Gastrocnemius medialis (tissue), 4 donors: ENCODE measurements around the gene PRR5.

Experiments
- POLR2A ChIP-seq, 2 donors: fragments of 450-650 bp; IDR thresholded peaks; one replicate each; pipeline ENCODE4 v1.6.1; 2017; ENCODE audit warnings: antibody characterized with exemption in 2 of 2, mild to moderate bottlenecking in 2 of 2, moderate library complexity in 2 of 2
- TF ChIP-seq, protein P1 (sequence below), 5 experiments: fragments of 450-650 bp in 3 of 5; fragments of 200-600 bp in 2 of 5; sonication (generic) in 2 of 5; IDR thresholded peaks in 4 of 5; conservative IDR thresholded peaks in 1 of 5; 1 replicate in 4 of 5; 2 replicates in 1 of 5; pipeline ENCODE4 v1.5.1; 2016 to 2019; ENCODE audit warnings: antibody characterized with exemption in 5 of 5, mild to moderate bottlenecking in 3 of 5, moderate library complexity in 3 of 5

DNA sequence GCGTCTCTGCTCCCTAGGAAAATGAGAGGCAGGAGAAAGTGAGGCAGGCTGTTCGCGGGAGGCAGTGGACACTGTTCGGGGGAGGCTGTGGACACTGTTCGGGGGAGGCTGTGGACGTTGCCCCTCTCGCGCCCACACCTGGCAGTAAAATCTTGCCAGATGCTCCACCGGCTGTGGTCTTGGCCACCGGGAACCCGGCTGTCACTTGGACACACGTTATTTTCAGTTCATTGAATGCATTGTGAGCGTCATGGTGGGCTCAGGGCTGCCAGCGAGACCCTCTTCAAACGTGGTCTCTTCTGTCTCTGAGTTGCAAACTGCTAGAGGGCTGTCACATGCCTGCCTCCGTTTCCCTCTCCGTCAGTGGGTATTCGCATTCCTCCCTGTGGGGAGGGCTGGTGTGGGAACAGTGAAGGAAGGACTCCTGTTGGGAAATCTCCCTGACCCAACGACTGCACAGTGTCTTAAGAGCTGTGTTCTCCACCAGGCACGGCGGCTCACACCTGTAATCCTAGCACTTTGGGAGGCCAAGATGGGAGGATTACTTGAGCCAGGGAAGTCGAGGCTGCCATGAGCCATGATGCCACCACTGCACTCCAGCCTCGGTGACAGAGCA is 1.4 kb downstream of the PRR5 start:
- TF ChIP-seq, protein P1, sequence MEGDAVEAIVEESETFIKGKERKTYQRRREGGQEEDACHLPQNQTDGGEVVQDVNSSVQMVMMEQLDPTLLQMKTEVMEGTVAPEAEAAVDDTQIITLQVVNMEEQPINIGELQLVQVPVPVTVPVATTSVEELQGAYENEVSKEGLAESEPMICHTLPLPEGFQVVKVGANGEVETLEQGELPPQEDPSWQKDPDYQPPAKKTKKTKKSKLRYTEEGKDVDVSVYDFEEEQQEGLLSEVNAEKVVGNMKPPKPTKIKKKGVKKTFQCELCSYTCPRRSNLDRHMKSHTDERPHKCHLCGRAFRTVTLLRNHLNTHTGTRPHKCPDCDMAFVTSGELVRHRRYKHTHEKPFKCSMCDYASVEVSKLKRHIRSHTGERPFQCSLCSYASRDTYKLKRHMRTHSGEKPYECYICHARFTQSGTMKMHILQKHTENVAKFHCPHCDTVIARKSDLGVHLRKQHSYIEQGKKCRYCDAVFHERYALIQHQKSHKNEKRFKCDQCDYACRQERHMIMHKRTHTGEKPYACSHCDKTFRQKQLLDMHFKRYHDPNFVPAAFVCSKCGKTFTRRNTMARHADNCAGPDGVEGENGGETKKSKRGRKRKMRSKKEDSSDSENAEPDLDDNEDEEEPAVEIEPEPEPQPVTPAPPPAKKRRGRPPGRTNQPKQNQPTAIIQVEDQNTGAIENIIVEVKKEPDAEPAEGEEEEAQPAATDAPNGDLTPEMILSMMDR (IDR thresholded peaks at IDR 0.05 in 4 of 5, conservative IDR thresholded peaks at IDR 0.05 in 1 of 5), result no peak
- TF ChIP-seq POLR2A (IDR thresholded peaks at IDR 0.05), result no peak
